Neural cell (in vitro differentiated cells): Measurements from ENCODE around the gene KCNAB1. TPM values are rescaled to one million over a fixed set of nuclear protein-coding genes. Genes with fewer than 3 reads are reported as not detected.

Experiments
- H2AFZ ChIP-seq: fragments of 200-600, 300-800 bp; sonication (generic), shearing (Covaris generic); 2 replicates; pipeline ENCODE4 v1.6.0; 2014; ENCODE audit warnings: low read depth, mild to moderate bottlenecking, antibody characterized with exemption, low read length, moderate library complexity
- H3F3A ChIP-seq: fragments of 200-600 bp; shearing (Covaris generic); 2 replicates; pipeline ENCODE4 v1.6.1; 2016; ENCODE audit warnings: mild to moderate bottlenecking, moderate library complexity, mixed read lengths, antibody characterized with exemption, low read length; ENCODE audit not compliant: insufficient read depth, poor library complexity, severe bottlenecking
- H3K27ac ChIP-seq: fragments of 200-600, 300-800 bp; sonication (generic), shearing (Covaris generic); 2 replicates; pipeline ENCODE4 v1.5.1; 2014; ENCODE audit warnings: mild to moderate bottlenecking, low read length, moderate library complexity
- H3K27me3 ChIP-seq: fragments of 300-800, 200-600 bp; sonication (generic), shearing (Covaris generic); 2 replicates; pipeline ENCODE4 v1.6.0; 2014; ENCODE audit warnings: mild to moderate bottlenecking, low read depth, low read length, moderate library complexity; ENCODE audit not compliant: insufficient read depth
- H3K36me3 ChIP-seq: fragments of 300-800, 200-600 bp; sonication (generic), shearing (Covaris generic); 2 replicates; pipeline ENCODE4 v1.5.1; 2014; ENCODE audit warnings: mild to moderate bottlenecking, antibody characterized with exemption, low read length, moderate library complexity; ENCODE audit not compliant: insufficient read depth
- H3K4me2 ChIP-seq: fragments of 300-800, 200-600 bp; sonication (generic), shearing (Covaris generic); 2 replicates; pipeline ENCODE4 v1.6.0; 2014; ENCODE audit warnings: mild to moderate bottlenecking, low read length
- H3K4me3 ChIP-seq: fragments of 300-800, 200-600 bp; sonication (generic), shearing (Covaris generic); 2 replicates; pipeline ENCODE4 v1.5.1; 2014; ENCODE audit warnings: mild to moderate bottlenecking, low read length, moderate library complexity
- H3K79me2 ChIP-seq: fragments of 200-600 bp; shearing (Covaris generic); replicated peaks from 2 replicates; pipeline ENCODE4 v1.6.0; 2014; ENCODE audit warnings: mild to moderate bottlenecking, low read length, moderate library complexity; ENCODE audit not compliant: insufficient read depth
- H3K9ac ChIP-seq: fragments of 300-800, 200-600 bp; sonication (generic), shearing (Covaris generic); 2 replicates; pipeline ENCODE4 v1.6.1; 2016; ENCODE audit warnings: mild to moderate bottlenecking, low read length, mixed read lengths
- H3K9me2 ChIP-seq: fragments of 200-600 bp; shearing (Covaris generic); 2 replicates; pipeline ENCODE4 v1.6.1; 2016; ENCODE audit warnings: mild to moderate bottlenecking, low read length, mixed read lengths; ENCODE audit not compliant: insufficient read depth
- H3K9me3 ChIP-seq: fragments of 200-600, 300-800 bp; sonication (generic), shearing (Covaris generic); 2 replicates; pipeline ENCODE4 v1.6.1; 2016; ENCODE audit warnings: mild to moderate bottlenecking, mixed run types, low read length, moderate library complexity, mixed read lengths
- H4K20me1 ChIP-seq: fragments of 200-600 bp; shearing (Covaris generic); 2 replicates; pipeline ENCODE4 v1.6.1; 2016; ENCODE audit warnings: mild to moderate bottlenecking, mixed run types; ENCODE audit not compliant: insufficient read depth
- CTCF ChIP-seq: fragments of 450-650 bp; IDR thresholded peaks from 2 replicates; pipeline ENCODE4 v1.5.1; 2014; ENCODE audit warnings: antibody characterized with exemption, mild to moderate bottlenecking, moderate library complexity; ENCODE audit not compliant: poor library complexity, severe bottlenecking
- EP300 ChIP-seq: fragments of 450-650 bp; conservative IDR thresholded peaks from 2 replicates; pipeline ENCODE4 v1.6.1; 2014; ENCODE audit warnings: antibody characterized with exemption, mild to moderate bottlenecking, moderate library complexity; ENCODE audit not compliant: poor library complexity, severe bottlenecking
- MXI1 ChIP-seq: fragments of 450-650 bp; conservative IDR thresholded peaks from 2 replicates; pipeline ENCODE4 v1.6.1; 2014; ENCODE audit warnings: antibody characterized with exemption, mild to moderate bottlenecking; ENCODE audit not compliant: poor library complexity, severe bottlenecking
- POLR2AphosphoS5 ChIP-seq: IDR thresholded peaks from 2 replicates; pipeline ENCODE4 v1.6.1; 2012
- polyA plus RNA-seq: library from polyadenylated mRNA; depleted of rRNA; stranded (reverse); fragments of >200 nt; gene quantifications from 2 replicates; pipeline ENCODE4 v1.2.3, GENCODE V29; 2014
- TF ChIP-seq, protein P1 (sequence below): IDR thresholded peaks from 2 replicates; pipeline ENCODE4 v1.6.1; 2012; ENCODE audit warnings: borderline replicate concordance

Gene KCNAB1
- polyA plus RNA-seq, 1 donor from 2014 or later, result 14.9 TPM

DNA sequence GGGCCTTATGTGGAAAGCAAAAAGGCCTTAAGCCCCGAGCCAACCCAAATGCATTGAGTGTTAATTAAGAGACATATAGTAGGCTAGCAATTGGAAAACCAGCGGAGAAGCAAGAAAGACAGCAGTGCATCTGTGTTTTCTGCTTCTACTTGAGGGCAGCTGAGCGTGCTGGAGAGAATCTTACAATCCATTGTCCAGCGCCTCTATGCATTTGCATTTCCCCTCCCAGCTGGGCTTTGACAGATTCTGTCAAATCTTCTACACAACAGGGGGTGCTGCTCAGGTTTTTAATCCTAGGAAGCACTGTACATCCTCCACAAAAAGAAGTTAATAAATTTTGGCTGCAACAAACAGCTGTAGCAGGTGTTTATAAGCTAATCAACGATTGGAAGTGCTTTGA, 410.6 kb downstream of the KCNAB1 start:
- no peaks in the 10 kb centered on the region for H3K79me2 ChIP-seq
- no peaks in the 10 kb centered on the region for H4K20me1 ChIP-seq
- no peak for TF ChIP-seq MXI1
- TF ChIP-seq POLR2AphosphoS5, result no peak
- no peak for TF ChIP-seq EP300
- TF ChIP-seq, protein P1, sequence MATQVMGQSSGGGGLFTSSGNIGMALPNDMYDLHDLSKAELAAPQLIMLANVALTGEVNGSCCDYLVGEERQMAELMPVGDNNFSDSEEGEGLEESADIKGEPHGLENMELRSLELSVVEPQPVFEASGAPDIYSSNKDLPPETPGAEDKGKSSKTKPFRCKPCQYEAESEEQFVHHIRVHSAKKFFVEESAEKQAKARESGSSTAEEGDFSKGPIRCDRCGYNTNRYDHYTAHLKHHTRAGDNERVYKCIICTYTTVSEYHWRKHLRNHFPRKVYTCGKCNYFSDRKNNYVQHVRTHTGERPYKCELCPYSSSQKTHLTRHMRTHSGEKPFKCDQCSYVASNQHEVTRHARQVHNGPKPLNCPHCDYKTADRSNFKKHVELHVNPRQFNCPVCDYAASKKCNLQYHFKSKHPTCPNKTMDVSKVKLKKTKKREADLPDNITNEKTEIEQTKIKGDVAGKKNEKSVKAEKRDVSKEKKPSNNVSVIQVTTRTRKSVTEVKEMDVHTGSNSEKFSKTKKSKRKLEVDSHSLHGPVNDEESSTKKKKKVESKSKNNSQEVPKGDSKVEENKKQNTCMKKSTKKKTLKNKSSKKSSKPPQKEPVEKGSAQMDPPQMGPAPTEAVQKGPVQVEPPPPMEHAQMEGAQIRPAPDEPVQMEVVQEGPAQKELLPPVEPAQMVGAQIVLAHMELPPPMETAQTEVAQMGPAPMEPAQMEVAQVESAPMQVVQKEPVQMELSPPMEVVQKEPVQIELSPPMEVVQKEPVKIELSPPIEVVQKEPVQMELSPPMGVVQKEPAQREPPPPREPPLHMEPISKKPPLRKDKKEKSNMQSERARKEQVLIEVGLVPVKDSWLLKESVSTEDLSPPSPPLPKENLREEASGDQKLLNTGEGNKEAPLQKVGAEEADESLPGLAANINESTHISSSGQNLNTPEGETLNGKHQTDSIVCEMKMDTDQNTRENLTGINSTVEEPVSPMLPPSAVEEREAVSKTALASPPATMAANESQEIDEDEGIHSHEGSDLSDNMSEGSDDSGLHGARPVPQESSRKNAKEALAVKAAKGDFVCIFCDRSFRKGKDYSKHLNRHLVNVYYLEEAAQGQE, result no peak
- no peak overlapping the region for H2AFZ ChIP-seq
- H3K27ac ChIP-seq, result no peak overlapping the region
- H3F3A ChIP-seq, result no peaks in the 10 kb centered on the region
- H3K9me3 ChIP-seq, result no peaks in the 10 kb centered on the region
- no peaks in the 10 kb centered on the region for H3K36me3 ChIP-seq
- no peak overlapping the region for H3K4me2 ChIP-seq
- H3K9me2 ChIP-seq, result no peaks in the 10 kb centered on the region
- no peak overlapping the region for H3K4me3 ChIP-seq
- H3K9ac ChIP-seq, result no peak overlapping the region
- H3K27me3 ChIP-seq, result no peaks in the 10 kb centered on the region

DNA sequence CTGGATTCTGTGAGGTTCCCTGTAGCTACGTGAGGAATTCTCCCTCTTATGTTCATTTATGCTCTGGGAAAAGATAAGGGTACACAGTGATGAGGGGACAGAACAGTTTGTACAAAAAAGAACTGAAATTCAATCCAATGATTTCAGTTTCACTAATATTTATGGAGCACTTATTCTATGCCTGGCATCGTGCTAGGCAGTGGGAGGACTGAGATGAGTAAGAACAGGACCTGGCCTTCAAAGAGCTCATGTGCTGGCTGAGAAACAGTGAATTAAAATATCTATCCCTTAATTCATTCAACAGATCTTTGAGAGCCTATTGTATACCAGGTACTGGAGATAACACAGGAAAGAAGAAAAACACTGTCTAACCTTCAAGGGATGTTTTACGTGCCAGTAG, 412.4 kb downstream of the KCNAB1 start:
- no peak overlapping the region for H3K4me3 ChIP-seq
- no peaks in the 10 kb centered on the region for H3K9me3 ChIP-seq
- TF ChIP-seq, protein P1, result no peak
- no peak for TF ChIP-seq CTCF
- H2AFZ ChIP-seq, result no peak overlapping the region
- no peak overlapping the region for H3K9ac ChIP-seq
- H3K27ac ChIP-seq, result no peak overlapping the region
- H4K20me1 ChIP-seq, result no peaks in the 10 kb centered on the region
- H3K4me2 ChIP-seq, result no peak overlapping the region
- H3K9me2 ChIP-seq, result no peaks in the 10 kb centered on the region
- H3K27me3 ChIP-seq, result no peaks in the 10 kb centered on the region
- no peaks in the 10 kb centered on the region for H3F3A ChIP-seq
- H3K36me3 ChIP-seq, result no peaks in the 10 kb centered on the region
- no peaks in the 10 kb centered on the region for H3K79me2 ChIP-seq
